Stimulated activated CD8-positive, alpha-beta memory T cell treated with anti-CD3 and anti-CD28 coated beads, Interleukin-15, amount 100 ng/mL, for 4 hours (primary cell): ENCODE data around the gene TAS2R50.

Experiments used
- DNase-seq, 2 donors: peaks; one replicate each; pipeline ENCODE4 v3.0.0-alpha.2; 2020; ENCODE audit warnings: low read depth in 2 of 2

TAS2R50 gene

GRCh38 chr12:10952645-10953044 lies 34.1 kb downstream of the TAS2R50 start:
- DNase-seq: no peak

GRCh38 chr12:10943167-10943566 lies 43.5 kb downstream of the TAS2R50 start:
- DNase-seq: no peak

- no peak for DNase-seq
Observed at GRCh38 chr12:10941916-10942607, 44.6 kb downstream of the TAS2R50 start.

- DNase-seq: no peak
Observed at GRCh38 chr12:10941369-10941768, 45.3 kb downstream of the TAS2R50 start.

- DNase-seq: no peak
Observed at GRCh38 chr12:10940389-10940788, 46.3 kb downstream of the TAS2R50 start.

- no peak for DNase-seq
Observed at GRCh38 chr12:10939163-10939562, 47.5 kb downstream of the TAS2R50 start, which contains the start of gene TAS2R14. Gene TAS2R14 (minus strand): TSS chr12:10939263. CDS start chr12:10939207, 56 bp downstream.

- no peak for DNase-seq
Observed at GRCh38 chr12:10936506-10936905, 50.2 kb downstream of the TAS2R50 start.
